Bronchial epithelial cell (primary cell): ENCODE measurements around the gene RAD51B. TPM values are rescaled to one million over a fixed set of nuclear protein-coding genes. Genes with fewer than 3 reads are reported as not detected.

Source experiments
- DNase-seq: peaks from one replicate; pipeline ENCODE4 v3.0.0-alpha.2; 2010; ENCODE audit warnings: low read depth
- FAIRE-seq: peaks from 2 replicates; lab custom pipeline; 2011; peaks lifted over from hg19 to GRCh38; lab: Jason Lieb, UNC
- H3K27me3 ChIP-seq: 2 replicates; pipeline ENCODE4 v1.5.1; 2011; ENCODE audit warnings: low read length; ENCODE audit not compliant: control insufficient read depth, insufficient read depth
- H3K36me3 ChIP-seq: 2 replicates; pipeline ENCODE4 v1.5.1; 2011; ENCODE audit warnings: low read length; ENCODE audit not compliant: control insufficient read depth, insufficient read depth
- H3K4me3 ChIP-seq: 2 replicates; pipeline ENCODE4 v1.5.1; 2011; ENCODE audit warnings: mild to moderate bottlenecking, low read depth, low read length, control low read depth
- total RNA-seq: library from RNA; depleted of rRNA; stranded (reverse); fragments of >200 nt; gene quantifications from 2 replicates; pipeline ENCODE4 v1.2.1, GENCODE V29; 2014
- TF ChIP-seq, protein P1 (sequence below): IDR thresholded peaks from 2 replicates; pipeline ENCODE4 v1.5.1; 2011; ENCODE audit warnings: mild to moderate bottlenecking, moderate library complexity, low read length, control low read depth, inconsistent platforms; ENCODE audit not compliant: insufficient read depth, severe bottlenecking

Gene RAD51B
- total RNA-seq, 1 donor from 2014 or later: 12.1 TPM

DNA sequence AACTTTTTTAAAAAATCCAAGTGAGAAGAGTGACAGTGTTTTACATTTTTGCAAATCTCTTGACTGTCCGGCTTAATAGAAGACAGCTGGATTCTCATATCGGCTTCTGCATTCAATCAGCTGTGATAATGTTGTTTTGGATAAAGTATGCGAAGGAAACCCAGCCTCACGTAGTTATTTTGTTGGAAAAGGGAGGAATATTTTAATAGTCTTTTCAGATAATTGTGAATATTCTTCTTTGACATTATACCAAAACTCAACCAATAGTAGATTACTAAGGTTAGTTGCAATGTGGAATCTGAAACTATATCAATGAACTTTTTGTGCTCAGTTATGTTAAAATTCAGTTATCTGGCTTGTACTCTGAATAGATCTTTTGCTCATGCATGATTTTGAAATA, 696.8 kb downstream of the RAD51B start:
- no peak for FAIRE-seq
- H3K4me3 ChIP-seq: no peak overlapping the region
- no peaks in the 10 kb centered on the region for H3K27me3 ChIP-seq
- no peak for DNase-seq
- TF ChIP-seq, protein P1, sequence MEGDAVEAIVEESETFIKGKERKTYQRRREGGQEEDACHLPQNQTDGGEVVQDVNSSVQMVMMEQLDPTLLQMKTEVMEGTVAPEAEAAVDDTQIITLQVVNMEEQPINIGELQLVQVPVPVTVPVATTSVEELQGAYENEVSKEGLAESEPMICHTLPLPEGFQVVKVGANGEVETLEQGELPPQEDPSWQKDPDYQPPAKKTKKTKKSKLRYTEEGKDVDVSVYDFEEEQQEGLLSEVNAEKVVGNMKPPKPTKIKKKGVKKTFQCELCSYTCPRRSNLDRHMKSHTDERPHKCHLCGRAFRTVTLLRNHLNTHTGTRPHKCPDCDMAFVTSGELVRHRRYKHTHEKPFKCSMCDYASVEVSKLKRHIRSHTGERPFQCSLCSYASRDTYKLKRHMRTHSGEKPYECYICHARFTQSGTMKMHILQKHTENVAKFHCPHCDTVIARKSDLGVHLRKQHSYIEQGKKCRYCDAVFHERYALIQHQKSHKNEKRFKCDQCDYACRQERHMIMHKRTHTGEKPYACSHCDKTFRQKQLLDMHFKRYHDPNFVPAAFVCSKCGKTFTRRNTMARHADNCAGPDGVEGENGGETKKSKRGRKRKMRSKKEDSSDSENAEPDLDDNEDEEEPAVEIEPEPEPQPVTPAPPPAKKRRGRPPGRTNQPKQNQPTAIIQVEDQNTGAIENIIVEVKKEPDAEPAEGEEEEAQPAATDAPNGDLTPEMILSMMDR: no peak
- H3K36me3 ChIP-seq: no peaks in the 10 kb centered on the region

DNA sequence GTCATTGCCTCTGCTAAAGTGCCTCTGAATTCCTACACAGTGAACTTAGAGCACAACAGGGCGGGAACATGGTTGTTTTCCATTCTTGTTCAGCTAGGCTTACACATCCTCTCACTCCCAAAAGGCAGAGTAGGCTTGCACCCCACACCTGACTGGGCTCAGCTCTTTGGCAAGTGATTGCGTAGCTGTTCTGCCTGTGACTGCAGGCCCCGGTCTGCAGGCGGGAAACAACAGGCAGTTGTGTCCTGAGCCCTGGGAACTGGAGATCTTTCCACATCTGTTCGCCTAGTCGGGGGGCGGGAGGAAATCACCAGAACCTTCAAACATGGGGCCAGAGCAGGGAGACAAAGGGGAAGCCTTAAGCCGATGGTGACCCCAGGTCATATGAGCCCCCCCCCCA, 698.6 kb downstream of the RAD51B start:
- Histone ChIP-seq H3K36me3 (no peaks in the 10 kb centered on the region), H3K4me3 (no peak overlapping the region), H3K27me3 (no peaks in the 10 kb centered on the region)
- FAIRE-seq: no peak
- peak; percentile 43 for DNase-seq
- TF ChIP-seq, protein P1: no peak

DNA sequence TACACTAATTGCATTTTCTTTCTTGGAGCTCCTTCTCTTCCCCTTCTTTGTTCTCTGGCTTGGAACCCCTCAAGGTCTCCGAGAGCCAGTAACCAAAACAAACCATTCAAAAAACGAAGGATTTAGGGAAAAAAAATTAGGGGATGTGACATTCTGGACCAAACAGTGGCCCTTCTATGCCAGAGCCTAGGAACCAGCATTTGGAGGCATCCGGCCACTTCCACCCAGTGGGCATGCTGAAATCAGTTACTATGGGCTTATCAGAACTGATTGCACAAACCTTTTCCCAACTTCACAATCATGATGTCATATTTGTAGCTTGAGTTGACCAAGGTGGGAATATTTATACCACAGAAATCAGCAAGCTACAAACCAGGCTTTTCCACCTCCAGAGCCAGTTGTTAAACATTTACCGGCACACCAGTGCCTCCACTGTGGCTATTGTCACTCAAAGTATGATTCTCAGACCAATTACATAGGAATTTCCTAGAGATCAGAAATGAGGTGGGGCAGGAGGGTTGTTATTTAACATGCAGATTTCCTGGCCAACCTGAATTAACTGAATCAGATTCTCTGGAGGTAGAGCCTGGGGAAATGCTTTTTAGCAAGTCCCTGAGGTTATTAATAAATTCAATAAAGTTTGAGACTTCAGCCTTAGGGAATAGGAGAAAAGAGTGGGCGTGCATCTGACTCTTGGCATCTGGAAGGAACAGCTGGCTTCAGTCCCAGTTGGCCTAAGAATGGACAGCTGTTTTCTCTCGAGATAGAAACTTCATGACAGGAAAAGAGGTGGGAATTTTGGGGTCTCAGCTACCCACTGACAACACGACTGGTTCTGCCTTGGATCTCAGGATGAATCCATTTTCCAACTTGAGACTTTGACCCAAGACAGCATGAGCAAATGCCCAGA, 699.4 kb downstream of the RAD51B start:
- DNase-seq (peak; percentile 62), FAIRE-seq (no peak)
- H3K4me3 ChIP-seq: no peak overlapping the region
- H3K36me3 ChIP-seq: no peaks in the 10 kb centered on the region
- no peaks in the 10 kb centered on the region for H3K27me3 ChIP-seq
- TF ChIP-seq, protein P1: no peak

DNA sequence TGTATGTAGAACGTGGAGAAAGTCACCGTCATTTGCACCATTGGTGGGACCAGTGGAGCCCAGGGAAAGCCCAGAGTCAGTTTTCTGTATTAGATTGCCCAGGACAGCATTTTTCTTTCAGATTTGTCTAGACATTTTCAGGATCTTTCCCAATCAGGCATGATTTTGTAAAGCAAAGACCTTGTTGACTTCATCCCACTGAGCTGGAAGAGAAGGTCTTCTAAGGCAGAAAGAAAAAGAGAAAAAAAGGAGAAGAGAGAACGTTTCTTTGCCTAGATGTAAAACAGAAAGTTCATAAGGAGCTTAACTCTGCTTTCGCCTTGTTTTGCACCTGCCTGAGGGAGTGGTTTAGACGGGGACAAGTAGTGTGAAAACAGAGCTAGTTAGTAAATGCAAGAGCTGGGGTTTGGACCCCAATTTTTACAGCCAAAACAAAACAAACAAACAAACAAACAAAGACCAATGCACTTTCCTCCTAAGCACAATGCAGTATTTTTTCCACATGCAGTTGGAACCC, 700.1 kb downstream of the RAD51B start:
- TF ChIP-seq, protein P1: no peak
- H3K4me3 ChIP-seq: no peak overlapping the region
- DNase-seq (no peak), FAIRE-seq (no peak)
- no peaks in the 10 kb centered on the region for H3K27me3 ChIP-seq
- H3K36me3 ChIP-seq: no peaks in the 10 kb centered on the region

DNA sequence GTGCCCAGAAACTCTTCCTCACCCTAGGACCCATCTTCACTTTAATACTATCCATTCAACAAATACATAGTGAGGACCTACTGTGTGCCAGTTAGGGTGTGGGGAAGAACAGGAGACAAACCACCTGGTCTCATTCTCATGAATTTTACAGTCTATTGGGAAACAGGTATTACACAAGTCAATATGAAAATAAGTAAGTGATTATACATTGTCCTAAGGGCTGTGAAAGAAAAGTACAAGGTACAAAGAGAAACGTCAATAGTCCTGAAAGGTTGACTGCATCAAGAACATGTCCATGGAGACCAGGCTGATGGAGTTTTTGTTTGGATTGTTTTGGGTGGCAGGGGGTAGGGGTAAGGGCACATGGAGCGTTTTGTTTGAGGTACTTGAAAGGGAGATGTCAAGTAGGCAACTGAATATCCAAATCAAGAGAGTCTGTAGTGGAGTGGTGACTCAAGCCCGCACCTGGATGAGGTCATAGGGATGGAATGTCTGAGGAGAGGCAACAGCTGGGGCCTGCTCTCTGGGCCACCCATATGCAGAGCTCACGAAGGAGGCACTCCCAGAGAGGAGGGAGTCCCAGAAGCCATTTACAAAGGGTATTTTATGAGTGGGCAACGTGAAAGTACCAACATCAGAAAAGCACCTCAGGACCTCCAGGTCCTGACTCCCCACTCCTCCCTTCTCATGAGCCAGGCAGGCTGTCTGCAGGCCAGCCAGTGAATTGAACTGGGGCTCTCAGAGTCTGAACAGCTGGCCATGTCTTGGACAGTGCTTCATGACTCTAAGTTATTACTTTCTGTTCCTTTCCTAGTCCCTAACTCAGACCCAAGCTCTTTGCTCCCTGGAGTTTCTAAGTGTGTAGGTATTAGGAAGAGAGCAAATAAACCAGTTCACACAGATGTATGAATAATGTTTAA, 701.3 kb downstream of the RAD51B start:
- TF ChIP-seq, protein P1: no peak
- FAIRE-seq: peak; percentile 58

More for the DNA sequence above, 701.3 kb downstream of the RAD51B start:
- Histone ChIP-seq H3K27me3 (no peaks in the 10 kb centered on the region), H3K36me3 (no peaks in the 10 kb centered on the region), H3K4me3 (no peak overlapping the region)
- DNase-seq: peak; percentile 95
